Activated naive CD8-positive, alpha-beta T cell treated with anti-CD3 and anti-CD28 coated beads, Interleukin-2, amount 50 U/mL, for 24 hours (primary cell): ENCODE measurements around the gene SHISA8.

Source experiments
- ATAC-seq: fragments of 150-1000 bp; cut with Tn5 transposase; one replicate; pipeline ENCODE4 v1.10.0; 2021
- DNase-seq: peaks from one replicate; pipeline ENCODE4 v3.0.0; 2021
- H3K27ac Mint-ChIP-seq: one replicate; pipeline ENCODE4 v1.8.0; 2021; ENCODE audit warnings: mild to moderate bottlenecking, mixed read lengths
- H3K27me3 Mint-ChIP-seq: one replicate; pipeline ENCODE4 v1.8.0; 2021; ENCODE audit warnings: mixed read lengths
- H3K36me3 Mint-ChIP-seq: one replicate; pipeline ENCODE4 v1.8.0; 2021; ENCODE audit warnings: low read depth, mixed read lengths
- H3K4me1 Mint-ChIP-seq: one replicate; pipeline ENCODE4 v1.8.0; 2021; ENCODE audit warnings: mixed read lengths
- H3K4me3 Mint-ChIP-seq: one replicate; pipeline ENCODE4 v1.8.0; 2021; ENCODE audit warnings: mild to moderate bottlenecking, moderate library complexity, mixed read lengths
- H3K9me3 Mint-ChIP-seq: one replicate; pipeline ENCODE4 v1.8.0; 2021; ENCODE audit warnings: mixed read lengths

SHISA8 gene

GRCh38 chr22:41912338-41913039 is 2.4 kb downstream of the SHISA8 start:
- Mint-ChIP-seq H3K27ac (no peak overlapping the region), H3K9me3 (no peaks in the 10 kb centered on the region), H3K36me3 (peaks cover 1% of the 10 kb centered on the region), H3K27me3 (peaks cover 47% of the 10 kb centered on the region), H3K4me3 (no peak overlapping the region), H3K4me1 (peaks cover 39% of the 10 kb centered on the region)
- DNase-seq (no peak), ATAC-seq (no peak)

- no peak for ATAC-seq
- Mint-ChIP-seq H3K4me3 (no peak overlapping the region), H3K4me1 (peaks cover 38% of the 10 kb centered on the region), H3K36me3 (peaks cover 1% of the 10 kb centered on the region), H3K9me3 (no peaks in the 10 kb centered on the region), H3K27me3 (peaks cover 39% of the 10 kb centered on the region), H3K27ac (no peak overlapping the region)
- peak; percentile 19 for DNase-seq
These were observed 3.8 kb downstream of the SHISA8 start for GRCh38 chr22:41911001-41911611.

DNA sequence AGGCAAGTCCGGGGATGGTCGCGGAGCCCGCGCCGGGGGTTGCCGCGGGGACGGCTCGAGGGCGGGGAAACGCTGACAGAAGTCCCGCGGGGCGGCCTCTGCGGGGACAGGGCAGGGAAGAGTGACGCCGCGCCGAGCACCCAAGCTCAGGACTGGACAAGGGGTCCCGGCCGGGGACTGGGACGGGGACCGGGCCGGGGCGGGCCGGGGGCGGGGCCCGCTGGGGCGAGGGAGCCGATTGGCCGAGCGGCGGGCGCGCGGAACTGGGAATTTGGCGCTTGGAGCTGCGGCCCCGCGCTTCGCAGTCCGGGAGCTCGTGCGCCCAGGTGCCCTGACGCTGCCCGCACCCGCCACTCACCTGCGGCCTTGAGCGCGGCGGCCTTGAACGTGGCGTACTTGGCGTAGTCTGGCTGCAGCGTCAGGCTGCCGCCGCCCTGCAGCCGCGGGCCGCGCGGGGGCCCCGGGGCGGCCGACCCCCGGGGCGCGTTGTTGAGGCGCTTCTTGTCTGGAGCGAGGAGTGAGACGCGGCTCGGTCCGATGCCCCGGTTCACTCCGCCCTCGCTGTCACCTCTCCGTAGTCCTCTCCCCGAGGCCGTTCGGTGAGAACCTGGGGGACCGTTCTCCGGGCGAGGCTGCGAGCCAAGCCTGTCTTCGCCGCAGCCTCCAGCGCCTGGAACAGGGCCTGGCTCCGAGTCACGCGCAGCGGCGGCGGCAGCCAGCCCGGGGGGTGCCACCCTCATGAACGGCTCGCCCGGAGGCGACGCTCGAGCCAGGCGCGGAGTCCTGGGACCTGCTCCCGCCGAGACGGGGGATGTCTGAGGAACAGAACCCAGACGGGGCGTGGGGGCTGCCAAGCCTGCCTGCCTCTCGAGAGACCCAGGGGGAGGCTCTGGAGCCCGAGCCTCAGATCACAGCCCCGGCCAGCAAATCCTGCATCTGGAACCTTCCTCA is 4.5 kb downstream of the SHISA8 start:
- DNase-seq, result peak; percentile 35
- Mint-ChIP-seq H3K4me1 (peaks cover 33% of the 10 kb centered on the region), H3K36me3 (peaks cover 5% of the 10 kb centered on the region), H3K27ac (no peak overlapping the region), H3K9me3 (no peaks in the 10 kb centered on the region), H3K4me3 (no peak overlapping the region), H3K27me3 (peaks cover 31% of the 10 kb centered on the region)
- peak; percentile 12 for ATAC-seq

DNA sequence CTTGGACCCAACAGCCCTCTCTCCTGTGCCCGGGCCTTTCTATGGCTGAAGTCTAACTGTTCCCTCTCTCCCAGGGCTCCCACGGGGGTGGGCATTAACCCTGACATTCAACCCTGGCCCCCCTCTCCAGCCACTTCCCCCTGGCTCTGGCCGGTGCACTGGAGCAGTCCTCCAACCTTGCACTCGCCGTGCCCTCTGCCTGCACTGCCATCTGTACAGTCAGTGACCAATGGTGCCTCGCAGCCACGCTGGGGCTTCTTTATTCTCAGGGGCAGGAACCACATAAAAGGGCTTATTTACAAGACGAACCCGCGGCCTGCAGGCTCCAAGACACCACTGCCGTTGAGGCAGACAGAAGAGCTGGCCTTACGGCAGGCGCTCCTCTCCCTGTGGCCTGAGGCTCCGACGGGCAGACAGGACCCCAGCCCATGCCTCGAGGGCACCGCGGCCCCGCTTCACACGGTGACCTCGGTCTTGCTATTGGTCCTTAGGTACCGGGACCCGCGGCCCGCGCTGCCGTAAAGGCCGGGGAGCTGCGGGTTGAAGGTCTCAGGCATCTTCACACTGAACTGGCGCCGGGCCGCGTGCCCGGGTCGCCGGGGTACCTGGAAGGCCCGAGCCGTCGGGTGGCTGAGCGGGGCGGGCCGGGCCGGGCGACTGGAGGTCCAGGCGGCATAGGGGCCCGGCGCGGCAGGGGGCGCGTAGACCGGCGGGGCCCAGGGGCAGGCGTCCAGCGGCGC is 5.4 kb downstream of the SHISA8 start:
- peaks cover 5% of the 10 kb centered on the region for H3K36me3 Mint-ChIP-seq
- no peak overlapping the region for H3K27ac Mint-ChIP-seq
- ATAC-seq (no peak), DNase-seq (no peak)
- no peak overlapping the region for H3K4me3 Mint-ChIP-seq
- H3K4me1 Mint-ChIP-seq, result peaks cover 32% of the 10 kb centered on the region
- H3K9me3 Mint-ChIP-seq, result no peaks in the 10 kb centered on the region
- H3K27me3 Mint-ChIP-seq, result peaks cover 28% of the 10 kb centered on the region

GRCh38 chr22:41908411-41909309 is 6.2 kb downstream of the SHISA8 start:
- Mint-ChIP-seq H3K27ac (no peak overlapping the region), H3K36me3 (peaks cover 10% of the 10 kb centered on the region), H3K4me3 (no peak overlapping the region), H3K27me3 (peaks cover 28% of the 10 kb centered on the region), H3K9me3 (no peaks in the 10 kb centered on the region), H3K4me1 (peaks cover 32% of the 10 kb centered on the region)
- ATAC-seq (no peak), DNase-seq (no peak)

- Mint-ChIP-seq H3K4me1 (peaks cover 25% of the 10 kb centered on the region), H3K27ac (no peak overlapping the region), H3K9me3 (no peaks in the 10 kb centered on the region), H3K4me3 (no peak overlapping the region), H3K36me3 (peaks cover 12% of the 10 kb centered on the region), H3K27me3 (peaks cover 19% of the 10 kb centered on the region)
- ATAC-seq, result peak; percentile 13
- no peak for DNase-seq
These were observed 7.2 kb downstream of the SHISA8 start for GRCh38 chr22:41907436-41908401.

- H3K27me3 Mint-ChIP-seq, result peaks cover 10% of the 10 kb centered on the region
- H3K4me3 Mint-ChIP-seq, result no peak overlapping the region
- H3K36me3 Mint-ChIP-seq, result peaks cover 12% of the 10 kb centered on the region
- no peak overlapping the region for H3K27ac Mint-ChIP-seq
- H3K4me1 Mint-ChIP-seq, result peaks cover 21% of the 10 kb centered on the region
- no peaks in the 10 kb centered on the region for H3K9me3 Mint-ChIP-seq
- DNase-seq (no peak), ATAC-seq (no peak)
These were observed 8.1 kb downstream of the SHISA8 start for GRCh38 chr22:41906822-41907221.

- Mint-ChIP-seq H3K9me3 (no peaks in the 10 kb centered on the region), H3K27me3 (peaks cover 4% of the 10 kb centered on the region), H3K27ac (peak overlapping the region; percentile 13), H3K4me1 (peaks cover 16% of the 10 kb centered on the region), H3K4me3 (no peak overlapping the region), H3K36me3 (peaks cover 15% of the 10 kb centered on the region)
- ATAC-seq (no peak), DNase-seq (no peak)
These were observed 9.3 kb downstream of the SHISA8 start for GRCh38 chr22:41905411-41906202.

- Mint-ChIP-seq H3K9me3 (no peaks in the 10 kb centered on the region), H3K36me3 (peaks cover 21% of the 10 kb centered on the region), H3K4me3 (no peak overlapping the region), H3K4me1 (peaks cover 16% of the 10 kb centered on the region), H3K27ac (no peak overlapping the region), H3K27me3 (peaks cover 4% of the 10 kb centered on the region)
- DNase-seq, result no peak
- no peak for ATAC-seq
These were observed 10.1 kb downstream of the SHISA8 start for GRCh38 chr22:41904450-41905410.

DNA sequence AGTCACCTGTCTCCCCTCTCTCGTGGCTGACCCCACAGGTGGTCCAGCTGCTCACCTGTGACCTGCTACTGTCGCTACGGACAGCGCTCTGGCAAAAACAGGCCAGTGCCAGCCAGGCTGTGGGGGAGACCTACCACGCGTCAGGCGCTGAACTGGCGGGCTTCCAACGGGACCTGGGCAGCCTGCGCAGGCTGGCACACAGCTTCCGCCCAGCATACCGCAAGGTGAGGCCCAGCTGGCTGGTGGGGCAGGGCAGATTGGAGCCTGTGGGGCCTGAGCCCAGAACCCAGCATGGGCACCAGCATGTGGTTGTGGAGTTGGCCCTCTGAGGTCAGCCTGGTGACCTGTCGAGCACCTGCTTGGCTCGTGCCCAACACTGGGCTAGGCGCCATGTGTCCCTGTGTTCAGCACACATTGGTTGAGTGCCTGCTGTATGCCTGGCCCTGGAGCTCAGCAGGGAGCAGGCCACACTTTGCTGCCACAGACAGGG is 11.9 kb downstream of the SHISA8 start:
- peaks cover 22% of the 10 kb centered on the region for H3K36me3 Mint-ChIP-seq
- H3K27ac Mint-ChIP-seq, result no peak overlapping the region

DNA sequence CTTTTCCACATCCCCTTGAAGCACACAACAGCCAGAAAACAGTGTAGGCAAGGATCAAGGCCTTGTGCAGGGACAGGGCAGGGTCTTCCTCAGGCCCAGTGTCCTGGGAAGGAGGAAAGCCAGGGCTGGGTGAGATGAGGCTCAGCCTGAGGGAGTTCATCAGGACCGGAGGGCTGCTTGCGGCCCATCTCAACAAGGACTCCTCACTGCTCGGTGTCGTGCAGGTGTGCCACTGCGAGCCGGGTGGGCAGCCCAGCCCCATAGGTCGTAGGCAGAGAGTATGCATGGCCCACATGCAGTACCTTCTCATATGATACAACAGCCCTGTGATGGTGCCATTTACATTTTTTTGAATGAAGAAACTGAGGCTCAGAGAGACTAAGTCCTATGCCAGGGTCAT is 12.9 kb downstream of the SHISA8 start:
- no peaks in the 10 kb centered on the region for H3K27me3 Mint-ChIP-seq
- peaks cover 28% of the 10 kb centered on the region for H3K36me3 Mint-ChIP-seq
- H3K9me3 Mint-ChIP-seq, result no peaks in the 10 kb centered on the region
- no peaks in the 10 kb centered on the region for H3K4me1 Mint-ChIP-seq
- ATAC-seq (no peak), DNase-seq (no peak)
- H3K4me3 Mint-ChIP-seq, result no peak overlapping the region
- no peak overlapping the region for H3K27ac Mint-ChIP-seq

More for the DNA sequence above, 11.9 kb downstream of the SHISA8 start:
- no peaks in the 10 kb centered on the region for H3K9me3 Mint-ChIP-seq
- no peaks in the 10 kb centered on the region for H3K27me3 Mint-ChIP-seq
- peaks cover 5% of the 10 kb centered on the region for H3K4me1 Mint-ChIP-seq
- no peak overlapping the region for H3K4me3 Mint-ChIP-seq
- ATAC-seq (no peak), DNase-seq (no peak)
